Renal pelvis (tissue), 4 donors: ENCODE measurements around the gene GLT1D1. TPM values are rescaled to one million over a fixed set of nuclear protein-coding genes. Genes with fewer than 3 reads are reported as not detected.
A peak's percentile ranks its signal among the peaks of the same experiment; 100 is the strongest.
"Not testable (repeated sequence)": the region's sequence is repeated elsewhere in the genome, so short reads cannot be mapped to it uniquely, and the experiment has no call there.

Experiments used
- DNase-seq: peaks from one replicate; pipeline ENCODE4 v3.0.0-alpha.2; 2013
- polyA plus RNA-seq, 3 donors: library from polyadenylated mRNA; unstranded; fragments of 120-200 nt; gene quantifications; one replicate each; pipeline ENCODE4 v1.2.1, GENCODE V29; 2013; ENCODE audit not compliant: insufficient read length in 3 of 3

GLT1D1 gene
- polyA plus RNA-seq, 3 donors: 1.7 to 2.7 (median 2.2) TPM

DNA sequence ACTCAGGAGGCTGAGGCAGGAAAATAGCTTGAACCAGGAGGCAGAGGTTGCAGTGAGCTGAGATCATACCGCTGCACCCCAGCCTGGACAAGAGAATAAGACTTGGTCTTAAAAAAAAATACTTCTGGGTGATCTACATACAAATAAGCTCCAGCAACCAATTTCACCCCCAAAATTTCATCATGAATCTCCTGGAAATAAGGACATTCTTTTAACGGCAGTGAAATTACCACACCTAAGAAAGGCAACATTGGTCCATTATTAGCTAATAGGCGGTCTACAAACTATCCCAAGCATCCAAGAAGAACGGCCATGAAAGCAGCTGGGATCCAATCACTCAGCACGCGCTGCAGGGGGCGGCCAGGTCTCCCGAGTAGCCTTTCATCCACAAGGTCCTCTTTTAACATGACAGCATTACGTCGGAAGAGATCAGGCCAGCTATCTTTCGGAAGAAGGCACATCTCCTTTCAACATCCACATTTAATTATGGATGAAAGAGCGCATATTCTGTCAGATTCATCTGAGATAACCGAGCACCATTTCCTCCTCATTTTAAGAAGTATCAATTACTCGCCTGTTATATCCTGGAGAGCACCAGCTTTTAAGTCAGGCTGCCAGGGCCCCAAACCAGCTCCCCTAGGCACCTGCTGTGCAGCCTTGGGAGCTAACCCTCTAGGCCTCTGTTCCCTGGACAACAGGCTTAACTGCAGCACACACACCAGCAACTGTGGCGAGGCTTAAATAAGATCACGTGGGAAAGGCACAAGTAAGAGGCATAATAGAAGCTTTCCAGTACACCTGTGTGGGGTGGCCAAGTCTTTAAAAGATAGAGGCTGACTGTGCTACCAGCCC lies 33.8 kb upstream of the GLT1D1 start:
- DNase-seq: no peak

DNA sequence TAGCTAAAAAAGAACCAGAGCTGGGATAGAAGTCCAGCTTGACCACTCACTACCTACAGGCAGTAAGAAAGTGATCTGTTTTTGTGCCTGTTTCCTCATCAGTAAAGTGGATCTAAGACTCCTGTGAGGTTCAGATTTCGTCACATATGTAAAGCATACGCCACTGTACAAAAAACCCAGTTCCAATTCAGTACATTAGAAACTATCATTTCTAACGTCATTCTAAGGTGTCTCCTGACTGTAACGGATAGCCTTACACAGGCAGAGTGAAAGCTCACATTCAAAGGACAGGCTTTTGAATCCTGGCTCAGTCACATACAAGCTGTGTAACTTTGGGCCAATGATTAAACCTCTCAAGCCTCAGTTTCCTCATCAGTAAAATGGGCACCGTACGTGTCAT lies 33.0 kb upstream of the GLT1D1 start:
- DNase-seq: no peak

DNA sequence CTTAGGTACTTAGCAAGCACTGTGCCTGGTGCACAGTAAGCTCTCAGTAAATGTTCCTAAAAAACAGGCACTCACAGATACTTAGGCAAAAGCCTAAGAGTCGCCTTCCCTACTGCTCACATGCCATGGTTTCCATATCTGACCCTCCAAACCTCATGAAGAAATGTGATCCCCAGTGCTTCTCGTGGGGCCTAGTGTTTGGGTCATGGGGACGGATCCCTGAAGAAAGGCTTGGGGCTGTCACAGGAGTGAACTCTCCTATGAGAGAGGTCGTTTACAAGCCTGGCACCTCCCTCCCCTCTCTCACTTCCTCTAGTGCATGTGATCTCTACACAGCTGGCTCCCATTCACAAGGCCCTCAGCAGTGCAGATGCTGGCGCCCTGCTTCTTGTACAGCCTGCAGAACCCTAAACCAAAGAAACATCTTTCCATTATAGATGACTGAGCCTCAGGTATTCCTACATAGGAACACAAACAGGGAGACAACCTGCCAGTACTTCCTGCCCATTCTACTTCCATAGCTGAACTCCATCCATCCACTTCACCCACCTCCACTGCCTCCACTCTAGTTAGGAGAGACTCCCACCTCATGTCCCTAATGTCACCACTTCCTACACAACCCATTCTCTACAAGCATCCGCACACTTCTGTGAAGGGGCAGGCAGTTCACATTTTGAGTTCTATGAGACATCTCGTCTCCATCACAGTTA lies 32.4 kb upstream of the GLT1D1 start:
- DNase-seq: no peak

DNA sequence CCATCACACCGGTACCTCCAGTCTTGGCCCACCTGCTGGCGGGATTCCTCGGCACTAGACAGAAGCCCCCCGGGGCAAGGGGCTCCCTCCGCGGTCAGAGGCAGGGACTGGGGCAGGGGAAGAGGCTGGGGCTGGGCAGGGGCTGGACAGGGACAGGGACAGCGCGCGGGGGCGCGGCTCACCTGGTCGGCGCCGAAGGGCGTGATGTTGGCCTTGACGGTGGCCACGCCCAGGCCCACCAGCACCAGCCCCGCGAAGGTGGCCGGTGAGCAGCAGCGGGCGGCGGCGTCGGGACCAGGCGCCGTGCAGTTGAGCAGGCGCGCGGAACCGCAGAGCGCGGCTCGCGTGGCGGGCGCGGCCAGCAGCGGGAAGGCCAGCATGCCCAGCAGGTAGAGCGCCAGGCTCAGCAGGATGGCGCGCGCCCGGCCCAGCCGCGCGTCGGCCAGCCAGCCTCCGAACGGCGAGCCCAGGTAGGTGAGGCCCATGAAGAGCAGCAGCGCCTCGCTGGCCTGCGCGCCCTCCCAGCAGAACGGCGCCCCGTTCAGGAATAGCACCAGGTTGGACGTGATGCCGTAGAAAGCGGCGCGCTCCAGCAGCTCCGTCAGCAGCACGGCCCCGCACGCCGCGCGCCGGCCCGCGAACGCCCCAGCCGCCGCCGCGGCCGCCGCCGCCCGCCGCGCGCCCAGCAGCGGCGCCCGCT lies 29.9 kb upstream of the GLT1D1 start:
- no peak for DNase-seq

DNA sequence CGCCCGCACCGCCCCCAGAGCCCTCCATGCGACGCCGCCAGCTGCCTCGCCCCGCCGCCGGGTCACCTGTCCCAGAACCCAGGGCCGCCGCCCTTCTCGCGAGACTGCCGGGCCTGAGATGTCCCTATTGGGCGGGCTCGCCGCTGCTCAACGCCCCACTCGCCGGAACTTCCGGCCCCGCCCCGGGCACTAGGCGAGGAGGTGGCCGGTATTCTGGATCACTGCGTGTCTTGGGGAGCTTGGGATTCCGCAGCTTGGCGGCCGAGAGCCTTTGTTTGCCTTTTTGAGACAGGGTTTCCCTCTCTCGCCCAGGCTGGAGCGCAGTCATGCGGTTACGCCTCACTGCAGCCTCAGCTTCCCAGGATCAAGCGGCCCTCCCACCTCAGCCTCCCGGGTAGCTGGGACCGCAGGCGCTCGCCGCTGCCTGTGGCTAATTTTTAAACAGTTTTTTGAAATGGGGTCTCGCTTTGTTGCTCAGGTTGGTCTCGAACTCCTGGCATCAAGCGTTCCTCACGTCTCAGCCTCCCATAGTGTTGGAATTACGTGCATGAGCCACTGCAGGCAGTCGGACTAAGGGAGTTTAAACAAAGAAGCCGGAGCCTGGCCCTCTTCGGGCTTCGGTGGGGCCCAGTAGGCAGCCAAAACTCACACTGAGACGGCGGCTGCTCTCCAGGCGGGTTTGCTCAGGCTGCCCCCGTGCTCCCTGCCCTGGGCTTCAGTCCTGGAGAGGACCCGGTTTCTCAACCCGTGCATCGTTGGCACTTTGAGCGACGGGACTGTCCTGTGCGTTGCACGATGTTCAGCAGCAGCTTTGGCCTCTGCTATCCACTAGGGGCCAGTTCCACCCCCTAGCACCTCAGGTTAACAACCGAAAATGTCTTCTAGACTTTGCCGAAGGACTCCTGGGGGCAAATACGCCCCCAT lies 29.1 kb upstream of the GLT1D1 start, which contains the start of gene SLC15A4:
Gene SLC15A4 (minus strand): TSS at position 43 of the 924 bp plus-strand sequence. CDS start 15 bp downstream, at position 28.
- DNase-seq: peak; percentile 94

DNA sequence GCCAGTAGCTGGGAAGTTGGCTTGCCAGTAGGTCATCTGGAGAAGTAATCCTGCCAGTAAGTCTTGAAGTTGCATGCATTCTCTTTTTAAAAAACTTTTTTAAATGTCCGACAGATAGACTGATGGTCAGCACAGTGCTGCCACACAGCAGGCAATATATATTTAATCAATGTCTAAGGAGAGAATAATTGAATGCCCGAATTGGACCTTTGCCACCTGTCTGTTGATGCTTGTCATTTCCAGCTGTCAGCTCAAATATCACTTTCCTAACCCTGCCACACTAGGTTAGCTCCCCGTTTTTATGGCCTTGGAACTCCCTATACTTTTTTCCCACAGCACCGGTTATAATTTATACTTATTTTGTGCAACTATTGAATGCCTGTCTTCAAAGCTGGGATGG lies 27.4 kb upstream of the GLT1D1 start:
- no peak for DNase-seq

DNA sequence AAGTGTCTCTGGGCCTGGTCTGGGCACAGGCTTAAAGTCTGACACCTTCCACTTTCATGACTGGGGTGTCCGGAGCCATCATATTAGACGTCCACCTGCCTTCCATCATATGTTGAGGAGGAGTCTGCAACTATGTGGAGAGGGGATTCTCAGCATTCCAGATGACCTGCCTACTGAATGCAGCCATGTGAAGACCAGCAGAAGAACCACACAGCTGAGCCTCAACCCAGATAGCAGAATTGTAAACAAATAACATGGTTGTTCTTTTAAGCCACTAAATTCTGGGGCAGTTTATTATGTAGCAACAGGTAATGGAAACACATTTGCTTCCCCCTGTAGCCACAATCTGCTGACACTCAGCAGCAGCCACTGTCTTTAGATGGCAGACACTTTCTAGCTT lies 25.6 kb upstream of the GLT1D1 start:
- DNase-seq: no peak

DNA sequence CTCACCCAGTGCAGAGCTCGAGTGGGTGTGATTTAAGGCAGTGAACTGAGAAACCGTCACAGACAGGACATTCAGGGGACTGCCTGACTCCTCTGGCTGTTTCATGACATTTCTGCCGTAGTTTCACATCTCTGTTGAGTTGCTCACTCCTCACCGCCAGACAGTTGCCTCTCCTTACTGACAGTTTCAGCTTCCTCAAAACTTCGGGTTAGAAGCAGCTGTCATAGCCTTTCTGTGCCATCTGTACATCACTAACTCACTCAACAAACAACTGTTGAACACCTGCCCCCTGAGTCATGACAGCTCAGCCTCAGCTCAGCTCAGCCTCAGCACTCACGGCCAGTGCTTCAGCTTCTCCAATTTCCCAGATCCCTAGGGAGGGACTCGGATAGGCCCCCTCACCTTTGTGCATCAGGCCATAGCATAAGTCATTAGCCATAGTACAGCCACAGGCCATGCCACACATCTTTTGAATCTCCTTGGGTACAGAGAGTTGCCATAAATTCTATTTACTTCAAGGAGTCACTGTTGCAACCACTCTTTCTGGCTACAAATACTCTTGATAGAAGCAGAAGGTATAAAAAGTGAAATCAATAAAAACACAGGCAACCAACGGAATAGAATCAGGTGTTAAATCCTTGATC lies 23.3 kb upstream of the GLT1D1 start:
- no peak for DNase-seq

DNA sequence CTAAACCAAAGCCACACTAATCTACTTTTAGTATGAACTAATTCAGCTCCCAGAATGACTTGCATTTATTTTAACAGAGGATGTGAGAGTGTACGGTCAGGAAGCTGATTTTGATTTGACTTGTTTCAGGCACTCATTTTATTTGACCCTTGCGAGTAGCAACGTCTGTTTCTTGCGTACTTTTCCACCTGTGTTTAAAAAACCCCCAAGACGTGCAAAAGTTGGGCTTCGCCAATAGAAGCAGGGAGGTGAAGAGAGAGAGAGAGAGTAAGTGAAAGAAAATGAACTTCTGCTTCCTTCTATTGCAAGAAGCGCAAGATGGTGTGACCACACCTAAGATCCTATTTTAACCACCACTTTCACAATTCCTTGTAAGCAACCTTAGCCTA lies 22.8 kb upstream of the GLT1D1 start:
- no peak for DNase-seq

DNA sequence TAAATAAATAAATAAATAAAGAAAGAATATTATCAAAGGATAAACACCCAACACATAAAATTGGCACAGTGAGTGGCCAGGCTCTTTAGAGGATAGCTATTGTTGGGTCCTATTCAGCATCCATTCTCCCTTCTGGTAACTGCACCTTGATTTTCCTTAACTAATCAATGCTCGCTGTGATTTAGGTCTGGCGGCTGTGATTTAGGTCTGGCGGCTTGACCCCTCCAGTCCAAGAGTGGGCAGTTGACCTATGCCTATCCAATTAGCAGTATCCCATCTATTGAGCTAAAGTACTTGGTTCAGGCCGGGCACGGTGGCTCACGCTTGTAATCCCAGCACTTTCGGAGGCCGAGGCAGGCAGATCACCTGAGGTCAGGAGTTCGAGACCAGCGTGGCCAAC lies 19.9 kb upstream of the GLT1D1 start:
- DNase-seq: no peak

DNA sequence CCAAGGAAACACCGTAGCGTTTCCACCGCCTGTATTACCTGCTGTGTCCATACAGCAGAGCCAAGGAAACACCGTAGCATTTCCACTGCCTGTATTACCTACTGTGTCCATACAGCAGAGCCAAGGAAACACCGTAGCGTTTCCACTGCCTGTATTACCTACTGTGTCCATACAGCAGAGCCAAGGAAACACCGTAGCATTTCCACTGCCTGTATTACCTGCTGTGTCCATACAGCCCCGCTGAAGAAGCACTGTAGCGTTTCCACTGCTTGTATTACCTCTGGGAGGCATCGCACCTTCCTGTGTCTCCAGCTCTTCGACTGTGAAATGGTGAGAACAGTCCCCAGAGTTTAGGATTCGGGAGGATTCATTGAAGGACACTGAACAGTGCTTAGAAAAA lies 13.4 kb upstream of the GLT1D1 start:
- not testable (repeated sequence) for DNase-seq

DNA sequence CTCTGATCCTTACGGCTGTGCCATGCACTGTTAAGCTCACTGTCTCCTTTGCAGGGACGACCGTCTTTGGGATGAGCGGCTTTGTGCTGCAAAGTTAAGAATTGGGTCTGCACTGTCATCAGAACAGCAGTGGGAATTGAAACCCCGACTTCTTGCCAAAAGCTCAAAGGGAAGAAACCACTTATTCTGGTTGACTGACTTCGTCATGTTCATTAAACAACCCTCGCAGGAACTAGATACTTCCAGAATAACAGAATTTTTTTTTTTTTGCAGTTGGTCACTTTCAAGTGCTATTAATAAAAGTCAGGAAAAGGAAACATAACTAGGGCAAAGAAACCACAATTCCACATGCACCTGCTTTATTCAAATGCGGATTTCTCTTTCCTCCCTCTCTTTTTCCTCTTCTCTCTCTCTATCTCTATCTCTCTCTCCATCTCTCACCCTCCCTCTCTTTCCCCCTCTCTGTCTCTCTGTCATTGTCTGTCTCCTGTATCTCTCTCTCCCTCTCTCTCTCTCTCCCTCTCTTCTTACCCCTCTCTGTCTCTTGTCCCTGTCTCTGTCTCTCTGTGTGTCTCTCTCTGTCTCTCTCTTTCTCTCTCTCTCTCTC lies 12.3 kb upstream of the GLT1D1 start:
- DNase-seq: peak; percentile 28

DNA sequence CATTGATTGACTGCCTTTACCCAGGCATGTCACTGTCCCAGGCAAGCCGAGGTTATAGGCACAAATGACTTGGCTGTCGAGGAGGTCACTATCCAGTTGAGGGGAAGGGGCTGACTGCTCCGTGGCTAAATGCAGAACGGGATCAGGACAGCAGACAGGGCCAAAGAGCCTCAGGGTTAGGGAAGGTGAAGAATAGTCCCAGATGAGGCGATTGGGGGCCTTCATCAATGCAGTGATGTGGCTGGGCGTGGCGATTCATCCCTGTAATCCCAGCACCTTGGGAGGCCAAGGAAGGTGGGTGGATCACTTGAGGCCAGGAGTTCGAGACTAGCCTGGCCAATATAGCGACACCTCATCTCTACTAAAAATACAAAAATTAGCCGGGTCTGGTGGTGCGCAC lies 10.7 kb upstream of the GLT1D1 start:
- DNase-seq: no peak

DNA sequence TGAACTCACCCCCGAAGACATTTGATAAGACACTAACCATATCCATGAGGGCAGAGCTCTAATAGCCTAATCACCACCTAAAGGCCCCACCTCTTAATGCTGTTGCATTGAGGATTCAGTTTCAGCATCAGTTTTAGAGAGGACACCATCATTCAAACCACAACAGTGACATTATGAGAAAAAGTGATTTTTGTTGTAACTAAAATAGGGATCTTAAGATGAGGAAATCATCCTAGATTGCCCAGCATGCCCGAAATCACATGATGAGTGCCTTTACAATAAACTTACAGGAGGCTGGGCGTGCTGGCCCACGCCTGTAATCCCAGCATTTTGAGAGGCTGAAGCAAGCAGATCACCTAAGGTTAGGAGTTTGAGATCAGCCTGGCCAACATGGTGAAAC lies 9.7 kb upstream of the GLT1D1 start:
- no peak for DNase-seq

DNA sequence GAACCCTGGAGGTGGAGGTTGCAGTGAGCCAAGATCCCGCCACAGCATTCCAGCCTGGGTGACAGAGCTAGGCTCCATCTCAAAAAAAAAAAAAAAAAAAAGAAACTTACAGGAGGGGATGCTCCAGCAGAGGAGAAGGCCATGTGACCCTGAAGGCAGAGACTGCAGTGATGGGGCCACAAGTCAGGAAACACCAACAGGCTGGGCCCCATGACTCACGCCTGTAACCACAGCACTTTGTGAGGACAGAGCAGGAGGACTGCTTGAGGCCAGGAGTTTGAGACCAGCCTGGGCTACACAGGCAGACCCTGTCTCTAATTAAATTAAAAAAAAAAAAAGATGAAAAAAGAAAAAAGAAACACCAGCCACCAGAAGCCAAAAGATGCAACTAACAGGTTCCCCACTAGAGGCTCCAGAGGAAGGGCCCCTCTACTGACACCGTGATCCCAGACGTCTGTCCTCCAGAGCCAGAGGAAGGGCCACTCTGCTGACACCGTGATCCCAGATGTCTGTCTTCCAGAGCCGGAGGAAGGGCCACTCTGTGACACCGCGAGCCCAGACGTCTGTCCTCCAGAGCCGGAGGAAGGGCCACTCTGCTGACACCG lies 9.1 kb upstream of the GLT1D1 start:
- no peak for DNase-seq

DNA sequence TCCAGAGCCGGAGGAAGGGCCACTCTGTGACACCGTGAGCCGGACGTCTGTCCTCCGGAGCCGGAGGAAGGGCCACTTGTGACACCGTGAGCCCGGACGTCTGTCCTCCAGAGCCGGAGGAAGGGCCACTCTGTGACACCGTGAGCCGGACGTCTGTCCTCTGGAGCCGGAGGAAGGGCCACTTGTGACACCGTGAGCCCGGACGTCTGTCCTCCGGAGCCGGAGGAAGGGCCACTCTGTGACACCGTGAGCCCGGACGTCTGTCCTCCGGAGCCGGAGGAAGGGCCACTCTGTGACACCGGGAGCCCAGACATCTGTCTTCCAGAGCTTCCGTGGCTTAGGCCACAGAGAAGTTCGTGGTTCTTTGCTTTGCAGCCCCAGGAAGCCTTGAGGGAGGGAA lies 6.6 kb upstream of the GLT1D1 start:
- not testable (repeated sequence) for DNase-seq

DNA sequence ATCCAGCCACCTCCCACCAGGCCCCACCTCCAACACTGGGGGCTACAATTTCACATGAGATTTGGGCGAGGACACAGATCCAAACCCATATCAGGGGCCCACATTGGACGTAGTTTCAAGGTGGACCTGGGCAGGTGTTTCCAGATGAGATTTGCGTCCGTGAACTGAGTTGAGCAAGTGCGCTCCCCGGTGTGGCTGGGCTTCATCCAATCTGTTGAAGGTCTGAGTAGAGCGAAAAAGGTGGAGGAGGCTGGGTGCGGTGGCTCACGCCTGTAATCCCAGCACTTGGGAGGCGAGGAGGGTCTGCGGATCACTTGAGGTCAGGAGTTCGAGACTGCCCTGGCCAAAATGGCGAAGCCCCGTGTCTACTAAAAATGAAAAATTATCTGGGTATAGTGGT lies 4.9 kb upstream of the GLT1D1 start:
- DNase-seq: no peak

DNA sequence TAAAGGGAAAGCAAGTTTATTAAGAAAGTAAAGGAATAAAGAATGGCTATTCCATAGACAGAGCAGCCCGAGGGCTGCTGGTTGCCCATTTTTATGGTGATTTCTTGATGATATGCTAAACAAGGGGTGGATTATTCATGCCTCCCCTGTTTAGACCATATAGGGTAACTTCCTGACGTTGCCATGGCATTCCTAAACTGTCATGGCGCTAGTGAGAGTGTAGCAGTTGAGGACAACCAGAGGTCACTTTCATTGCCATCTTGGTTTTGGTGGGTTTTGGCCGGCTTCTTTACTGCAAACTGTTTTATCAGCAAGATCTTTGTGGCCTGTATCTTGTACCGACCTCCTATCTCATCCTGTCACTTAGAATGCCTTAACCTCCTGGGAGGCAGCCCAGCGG lies 3.5 kb upstream of the GLT1D1 start:
- not testable (repeated sequence) for DNase-seq

DNA sequence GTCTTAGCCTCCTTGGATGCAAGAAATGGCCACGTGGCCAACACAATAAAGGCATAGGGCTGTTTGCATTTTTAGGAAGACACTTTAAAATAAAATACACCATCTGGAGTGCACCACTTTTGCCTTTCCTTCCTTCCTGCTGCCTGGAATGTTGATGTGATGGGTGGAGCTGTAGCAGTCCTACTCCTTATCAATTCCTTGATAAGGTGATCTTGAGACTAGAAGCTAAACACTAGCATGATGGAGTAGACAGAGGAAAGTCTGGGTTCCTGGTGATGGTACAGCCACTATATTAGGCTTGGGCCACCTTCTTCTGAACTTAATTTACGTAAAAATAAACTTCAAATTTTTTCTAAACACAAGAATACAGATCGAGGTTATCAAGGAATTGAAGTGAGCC lies 2.9 kb upstream of the GLT1D1 start:
- DNase-seq: no peak

DNA sequence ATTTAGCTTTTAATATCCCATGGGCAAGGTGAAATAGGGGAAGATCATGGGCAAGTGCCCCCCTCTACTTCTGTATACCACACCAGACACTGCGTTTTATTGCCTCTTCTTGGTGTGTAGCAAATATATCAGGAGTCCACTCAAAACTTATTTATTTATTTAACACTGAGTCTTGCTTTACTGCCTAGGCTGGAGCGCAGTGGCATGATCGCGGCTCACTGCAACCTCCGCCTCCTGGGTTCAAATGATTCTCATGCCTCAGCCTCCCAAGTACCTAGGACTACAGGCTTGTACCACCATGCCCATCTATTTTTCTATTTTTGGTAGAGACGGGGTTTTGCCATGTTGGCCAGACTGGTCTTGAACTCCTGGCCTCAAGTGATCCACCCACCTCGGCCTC lies 1.8 kb upstream of the GLT1D1 start:
- DNase-seq: not testable (repeated sequence)
